HuH-7.5 (cell line): ENCODE data around the gene MR1.

Source experiments
- DNase-seq: peaks from one replicate; pipeline ENCODE4 v3.0.0; 2011; ENCODE audit warnings: low spot score

Gene MR1

GRCh38 chr1:181108304-181108867 is 74.6 kb downstream of the MR1 start:
- DNase-seq = no peak

- DNase-seq = no peak
Observed at GRCh38 chr1:181110013-181110412, 76.2 kb downstream of the MR1 start.
